B cell (primary cell): ENCODE measurements around the gene TTC24. TPM values are rescaled to one million over a fixed set of nuclear protein-coding genes. Genes with fewer than 3 reads are reported as not detected.
A peak's percentile ranks its signal among the peaks of the same experiment; 100 is the strongest.

ENCODE experiments used
- ATAC-seq: fragments of 200-7000 bp; cut with Tn5 transposase; one replicate; pipeline ENCODE4 v1.10.0; 2021; ENCODE audit warnings: low read depth, mild to moderate bottlenecking, moderate number of reproducible peaks, moderate library complexity
- CTCF ChIA-PET: fragments of 350-600 bp; sonication (Branson Sonifier 250); formaldehyde crosslinking; loops from one replicate; lab custom pipeline; 2021; ENCODE audit warnings: antibody characterized with exemption, inconsistent platforms; lab: Charles Lee
- POLR2A ChIA-PET: fragments of 350-600 bp; sonication (Branson Sonifier 250); formaldehyde crosslinking; loops from one replicate; lab custom pipeline; 2021; ENCODE audit warnings: antibody characterized with exemption; lab: Charles Lee
- DNase-seq: peaks from one replicate; pipeline ENCODE4 v3.0.0; 2013
- H2AFZ ChIP-seq: 2 replicates; pipeline ENCODE4 v1.6.1; 2012; ENCODE audit warnings: mild to moderate bottlenecking, low read depth, low read length; ENCODE audit not compliant: insufficient read depth, poor library complexity, severe bottlenecking
- H3K27ac ChIP-seq, 2 donors: 1 replicate in 1 of 2; 2 replicates in 1 of 2; pipeline ENCODE4 v1.5.1; 2012 to 2013; ENCODE audit warnings: low read length in 2 of 2, mild to moderate bottlenecking in 2 of 2, moderate library complexity in 1 of 2
- H3K27me3 ChIP-seq, 4 experiments: fragments of 200-600 bp in 1 of 4; sonication (generic) in 1 of 4; replicated peaks in 1 of 4; 1 replicate in 2 of 4; 2 replicates in 2 of 4; pipeline versions ENCODE4 v1.6.1 to v1.7.0; 2013 to 2016; ENCODE audit warnings: low read length in 3 of 4, mild to moderate bottlenecking in 2 of 4, mixed read lengths in 1 of 4, moderate library complexity in 1 of 4; ENCODE audit not compliant: insufficient read depth in 4 of 4, control insufficient read depth in 3 of 4; ENCODE audit errors: control extremely low read depth in 1 of 4
- H3K36me3 ChIP-seq, 2 experiments: replicated peaks in 1 of 2; 1 replicate in 1 of 2; 2 replicates in 1 of 2; pipeline versions ENCODE4 v1.6.1 to v1.7.1; 2013; ENCODE audit warnings: low read length in 1 of 2; ENCODE audit not compliant: insufficient read depth in 2 of 2, control insufficient read depth in 1 of 2; ENCODE audit errors: control extremely low read depth in 1 of 2, extremely low read depth in 1 of 2
- H3K4me1 ChIP-seq, 2 donors: fragments of 200-600 bp in 1 of 2; sonication (generic) in 1 of 2; 1 replicate in 1 of 2; 2 replicates in 1 of 2; pipeline versions ENCODE4 v1.5.1 to v1.6.1; 2013 to 2017; ENCODE audit warnings: low read length in 2 of 2; ENCODE audit not compliant: control insufficient read depth in 2 of 2, insufficient read depth in 2 of 2
- H3K4me2 ChIP-seq: replicated peaks from 2 replicates; pipeline ENCODE3; 2012; ENCODE audit warnings: mild to moderate bottlenecking, low read depth, low read length; ENCODE audit not compliant: poor library complexity, severe bottlenecking
- H3K4me3 ChIP-seq, 5 experiments: fragments of 200-600 bp in 1 of 5; sonication (generic) in 1 of 5; 1 replicate in 3 of 5; 2 replicates in 2 of 5; pipeline versions ENCODE4 v1.5.1 to v1.7.0; 2011 to 2016; ENCODE audit warnings: low read length in 4 of 5, mild to moderate bottlenecking in 4 of 5, low read depth in 2 of 5, control low read depth in 1 of 5, moderate library complexity in 1 of 5; ENCODE audit not compliant: insufficient read depth in 1 of 5; ENCODE audit errors: control extremely low read depth in 1 of 5, extremely low read depth in 1 of 5
- H3K79me2 ChIP-seq: fragments of 200-600 bp; sonication (generic); one replicate; pipeline ENCODE4 v1.6.0; 2016; ENCODE audit warnings: low read length; ENCODE audit not compliant: control insufficient read depth, insufficient read depth
- H3K9ac ChIP-seq: fragments of 200-600 bp; sonication (generic); 2 replicates; pipeline ENCODE4 v1.6.1; 2017; ENCODE audit warnings: mild to moderate bottlenecking, low read length, moderate library complexity
- H3K9me3 ChIP-seq, 3 donors: one replicate each; pipeline versions ENCODE4 v1.6.1 to v1.7.1; 2013; ENCODE audit warnings: low read length in 2 of 3; ENCODE audit not compliant: control insufficient read depth in 2 of 3, insufficient read depth in 1 of 3; ENCODE audit errors: control extremely low read depth in 1 of 3
- H4K20me1 ChIP-seq: 2 replicates; pipeline ENCODE4 v1.6.0; 2012; ENCODE audit warnings: mild to moderate bottlenecking, low read length; ENCODE audit not compliant: insufficient read depth, control insufficient read depth, poor library complexity, severe bottlenecking
- H3K27ac Mint-ChIP-seq: one replicate; pipeline ENCODE4 v1.8.0; 2021; ENCODE audit warnings: mixed read lengths
- H3K27me3 Mint-ChIP-seq: one replicate; pipeline ENCODE4 v1.8.0; 2021; ENCODE audit warnings: mixed read lengths
- H3K4me1 Mint-ChIP-seq: one replicate; pipeline ENCODE4 v1.8.0; 2021; ENCODE audit warnings: mixed read lengths
- H3K4me3 Mint-ChIP-seq: one replicate; pipeline ENCODE4 v1.8.0; 2021; ENCODE audit warnings: mixed read lengths
- H3K9me3 Mint-ChIP-seq: one replicate; pipeline ENCODE4 v1.8.0; 2022; ENCODE audit warnings: mixed read lengths; ENCODE audit not compliant: insufficient read depth
- CTCF ChIP-seq: fragments of 200-600 bp; IDR thresholded peaks from one replicate; pipeline ENCODE4 v1.8.0; 2022; ENCODE audit warnings: antibody characterized with exemption, mild to moderate bottlenecking
- EZH2 ChIP-seq: IDR thresholded peaks from 2 replicates; pipeline ENCODE4 v1.6.1; 2012; ENCODE audit warnings: borderline replicate concordance, low read depth, mild to moderate bottlenecking, moderate library complexity, low read length; ENCODE audit not compliant: insufficient read depth, poor library complexity, severe bottlenecking
- WGBS: methylation state at CpG from one replicate; pipeline ENCODE4 v1.1.5; 2013; ENCODE audit warnings: missing lambda C conversion rate; ENCODE audit not compliant: insufficient coverage; 5-methylcytosine and 5-hydroxymethylcytosine counted together
- intact Hi-C: fragments of 100-400 bp; cut with micrococcal nuclease; formaldehyde crosslinking; loops from one replicate; pipeline ENCODE4 v1.10.0; 2022
- polyA plus RNA-seq: library from polyadenylated mRNA; depleted of rRNA; stranded (reverse); fragments of >200 nt; gene quantifications from 2 replicates; pipeline ENCODE4 v1.2.3, GENCODE V29; 2012
- total RNA-seq, 2 donors: library from RNA; stranded (reverse); fragments of 120-200 nt in 1 of 2; gene quantifications; 1 replicate in 1 of 2; 2 replicates in 1 of 2; pipeline versions ENCODE4 v1.2.3 to v1.2.4, GENCODE V29; 2013 to 2022

TTC24 gene
- total and polyA plus RNA-seq, 2 donors (not counting 1 experiment from before 2014, with no cell fraction given), result 24.3 to 29.8 TPM

GRCh38 chr1:156624814-156625435 lies 45.4 kb downstream of the TTC24 start:
- H3K79me2 ChIP-seq, result no peaks in the 10 kb centered on the region
- H3K4me2 ChIP-seq, result peak overlapping the region; percentile 83
- ATAC-seq, result peak; percentile 6
- peaks cover 2 to 68% (median 30%) of the 10 kb centered on the region in 4 experiments for H3K27me3 ChIP-seq
- H3K4me1 ChIP-seq, result peaks cover 22 to 26% of the 10 kb centered on the region in 2 donors
- peak overlapping the region; percentile 54 for H3K9ac ChIP-seq
- H3K9me3 Mint-ChIP-seq, result no peaks in the 10 kb centered on the region
- no peak for TF ChIP-seq CTCF
- TF ChIP-seq EZH2, result no peak
- peak overlapping the region; percentile 71 for H2AFZ ChIP-seq
- peak overlapping the region; percentile 77 for H3K4me3 Mint-ChIP-seq
- peaks cover 53% of the 10 kb centered on the region for H3K27me3 Mint-ChIP-seq
- ChIA-PET CTCF (interaction anchor here (0.6 to 12.9 kb wide), 28 partner anchors 7 to 861 kb away, joined by 3 to 173 read pairs (median 6); partner anchors contain the start of genes BCAN, CRABP2, NAXE and NES), POLR2A (no interaction called here)
- H3K4me1 Mint-ChIP-seq, result peaks cover 15% of the 10 kb centered on the region
- no peak overlapping the region for H3K27ac Mint-ChIP-seq
- H4K20me1 ChIP-seq, result no peaks in the 10 kb centered on the region
- H3K9me3 ChIP-seq, result peaks cover 0 to 6% (median 4%) of the 10 kb centered on the region in 3 donors
- WGBS, result 5% methylated on average over 49 of the region's 55 CpGs
- intact Hi-C loops, result loop anchor here (1.0 to 2.0 kb wide), 2 partner anchors 32 to 266 kb away; no protein-coding TSS in a partner anchor
- H3K4me3 ChIP-seq, result peak overlapping the region in 4 of 5 experiments; percentile 19 to 50 (median 47)
- H3K36me3 ChIP-seq, result no peaks in the 10 kb centered on the region
- DNase-seq, result peak; percentile 57
- H3K27ac ChIP-seq, result no peak overlapping the region
